NCI-H1930 (cell line): ENCODE results near the gene HOMER3.
A peak's percentile ranks its signal among the peaks of the same experiment; 100 is the strongest.

Experiments used
- DNase-seq, 2 experiments: peaks; one replicate each; lab custom pipeline; 2025; lab: John Stamatoyannopoulos, UW

Gene HOMER3

GRCh38 chr19:18940769-18941627 is at the start of gene HOMER3:
Gene HOMER3, minus strand, starts transcription at chr19:18941217. Its CDS starts 2,235 bp downstream, at chr19:18938982.
- peak; percentile 11 to 62 for DNase-seq

- no peak for DNase-seq
Measured at GRCh38 chr19:18990128-18990708, 49.2 kb upstream of the HOMER3 start.

GRCh38 chr19:18989316-18989715 is 48.3 kb upstream of the HOMER3 start:
- DNase-seq = no peak

GRCh38 chr19:18987456-18987855 is 46.4 kb upstream of the HOMER3 start:
- DNase-seq = no peak

GRCh38 chr19:18985257-18985656 is 44.2 kb upstream of the HOMER3 start:
- DNase-seq = no peak

- no peak for DNase-seq
Measured at GRCh38 chr19:18984251-18984650, 43.2 kb upstream of the HOMER3 start.

- no peak for DNase-seq
Measured at GRCh38 chr19:18982669-18983068, 41.7 kb upstream of the HOMER3 start.

- DNase-seq = no peak
Measured at GRCh38 chr19:18980432-18981020, 39.5 kb upstream of the HOMER3 start.

- DNase-seq = no peak
Measured at GRCh38 chr19:18978616-18979015, 37.6 kb upstream of the HOMER3 start.

GRCh38 chr19:18975869-18976268 is 34.9 kb upstream of the HOMER3 start:
- DNase-seq = no peak

- no peak for DNase-seq
Measured at GRCh38 chr19:18975011-18975410, 34.0 kb upstream of the HOMER3 start.

GRCh38 chr19:18972851-18973250 is 31.8 kb upstream of the HOMER3 start:
- no peak for DNase-seq

GRCh38 chr19:18972301-18972811 is 31.3 kb upstream of the HOMER3 start:
- no peak for DNase-seq

GRCh38 chr19:18969931-18970659 is 29.1 kb upstream of the HOMER3 start:
- no peak for DNase-seq

GRCh38 chr19:18967358-18968146 is 26.5 kb upstream of the HOMER3 start:
- DNase-seq = no peak

- DNase-seq = no peak
Measured at GRCh38 chr19:18966307-18966706, 25.3 kb upstream of the HOMER3 start.

- no peak for DNase-seq
Measured at GRCh38 chr19:18964121-18964520, 23.1 kb upstream of the HOMER3 start.

GRCh38 chr19:18961767-18962620 is 21.0 kb upstream of the HOMER3 start:
- peak; percentile 10 to 12 for DNase-seq

GRCh38 chr19:18960370-18960769 is 19.4 kb upstream of the HOMER3 start:
- no peak for DNase-seq

- DNase-seq = no peak
Measured at GRCh38 chr19:18955042-18955441, 14.0 kb upstream of the HOMER3 start.
